DMS114 treated with DMSO at 0.1 percent for 48 hours (cell line): ENCODE results near the gene UBE2I.
"Not testable (repeated sequence)": the region's sequence is repeated elsewhere in the genome, so short reads cannot be mapped to it uniquely, and the experiment has no call there.

Source experiments
- DNase-seq: peaks from one replicate; lab custom pipeline; 2025; ENCODE audit not compliant: unreplicated experiment; lab: John Stamatoyannopoulos, UW

UBE2I gene

DNA sequence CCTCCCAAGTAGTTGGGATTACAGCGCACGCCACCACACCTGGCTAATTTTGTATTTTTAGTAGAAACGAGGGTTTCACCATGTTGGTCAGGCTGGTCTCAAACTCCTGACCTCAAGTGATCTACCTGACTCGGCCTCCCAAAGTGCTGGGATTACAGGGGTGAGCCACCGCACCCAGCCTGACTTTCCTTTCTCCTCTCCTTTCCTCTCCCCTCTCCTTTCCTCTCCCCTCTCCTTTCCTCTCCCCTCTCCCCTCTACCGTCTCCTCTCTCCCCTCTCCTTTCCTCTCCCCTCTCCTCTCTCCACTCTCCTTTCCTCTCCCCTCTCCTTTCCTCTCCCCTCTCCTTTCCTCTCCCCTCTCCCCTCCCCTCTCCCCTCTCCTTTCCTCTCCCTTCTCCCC lies 17.2 kb upstream of the UBE2I start:
- DNase-seq: not testable (repeated sequence)

- not testable (repeated sequence) for DNase-seq
These were observed 16.6 kb upstream of the UBE2I start for GRCh38 chr16:1292808-1293207.

GRCh38 chr16:1293921-1294656 lies 15.3 kb upstream of the UBE2I start:
- DNase-seq: no peak

GRCh38 chr16:1295465-1295864 lies 14.0 kb upstream of the UBE2I start:
- DNase-seq: no peak

DNA sequence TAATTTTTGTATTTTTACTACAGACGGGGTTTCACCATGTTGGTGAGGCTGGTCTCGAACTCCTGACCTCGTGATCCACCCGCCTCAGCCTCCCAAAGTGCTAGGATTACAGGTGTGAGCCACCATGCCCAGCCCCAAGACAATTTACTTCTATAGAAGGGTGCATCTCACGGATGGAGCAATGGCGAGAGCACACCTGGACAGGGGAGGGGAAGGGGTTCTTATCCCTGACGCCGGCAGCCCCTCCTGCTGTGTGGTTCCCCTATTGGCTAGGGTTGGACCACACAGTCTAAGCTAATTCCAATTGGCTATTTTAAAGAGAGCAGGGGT lies 12.8 kb upstream of the UBE2I start:
- not testable (repeated sequence) for DNase-seq

GRCh38 chr16:1297018-1297696 lies 12.3 kb upstream of the UBE2I start:
- DNase-seq: no peak

- no peak for DNase-seq
These were observed 11.0 kb upstream of the UBE2I start for GRCh38 chr16:1298406-1298805.

DNA sequence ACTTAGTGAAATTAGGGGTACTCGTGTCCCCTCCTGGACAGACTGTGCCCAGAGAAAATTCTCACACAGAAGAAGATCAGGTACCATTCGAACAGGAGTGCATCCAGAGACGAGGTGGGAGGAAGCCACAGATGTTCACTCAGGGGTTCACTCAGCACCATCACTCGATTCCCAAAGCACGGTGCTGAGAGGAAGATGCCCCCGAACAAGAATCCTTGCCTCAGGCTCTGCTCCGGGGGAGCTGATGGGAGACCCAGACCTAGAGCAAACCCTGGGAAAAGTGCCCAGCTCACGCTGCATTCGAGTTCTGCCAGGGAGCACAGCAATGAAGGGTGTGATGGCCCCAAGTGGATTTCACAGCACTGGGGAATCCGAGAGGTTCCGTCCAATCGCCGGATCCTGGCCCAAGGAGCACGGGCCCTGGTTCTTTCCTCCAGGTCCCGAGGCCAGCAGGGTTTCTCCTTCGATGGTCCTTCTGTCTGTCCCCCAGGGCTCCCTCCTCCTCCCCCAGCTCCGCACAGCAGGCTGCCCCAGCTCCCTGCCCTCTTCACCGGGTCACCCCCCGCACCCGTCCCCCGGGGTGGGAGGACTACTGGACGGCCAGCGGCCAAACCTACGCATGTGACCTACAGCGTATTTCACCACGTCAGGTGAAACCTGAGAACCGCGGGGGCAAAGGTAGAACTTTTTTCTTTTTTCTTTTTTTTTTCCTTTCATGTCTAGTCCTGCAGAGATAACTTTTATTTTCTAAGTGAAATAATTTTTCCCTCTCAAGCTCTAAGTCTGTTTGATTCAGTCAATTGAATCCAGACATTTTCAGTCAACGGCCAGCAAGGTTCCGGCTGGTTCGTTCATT lies 10.2 kb upstream of the UBE2I start:
- no peak for DNase-seq

DNA sequence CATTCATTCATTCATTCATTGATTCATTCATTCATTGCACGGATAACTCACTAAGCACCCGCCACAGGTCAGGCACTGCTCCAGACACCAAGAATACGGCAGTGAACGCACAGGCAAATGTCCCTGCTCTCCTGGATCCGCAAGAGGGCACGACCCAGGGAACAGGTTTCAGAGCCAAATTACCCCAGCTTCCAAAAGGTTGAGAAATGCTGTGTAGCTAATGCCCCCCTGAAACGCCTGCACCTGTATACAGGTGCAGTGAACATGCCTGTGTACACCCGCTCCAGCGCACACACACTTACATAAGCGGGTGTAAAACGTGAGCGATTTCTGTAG lies 9.6 kb upstream of the UBE2I start:
- no peak for DNase-seq

DNA sequence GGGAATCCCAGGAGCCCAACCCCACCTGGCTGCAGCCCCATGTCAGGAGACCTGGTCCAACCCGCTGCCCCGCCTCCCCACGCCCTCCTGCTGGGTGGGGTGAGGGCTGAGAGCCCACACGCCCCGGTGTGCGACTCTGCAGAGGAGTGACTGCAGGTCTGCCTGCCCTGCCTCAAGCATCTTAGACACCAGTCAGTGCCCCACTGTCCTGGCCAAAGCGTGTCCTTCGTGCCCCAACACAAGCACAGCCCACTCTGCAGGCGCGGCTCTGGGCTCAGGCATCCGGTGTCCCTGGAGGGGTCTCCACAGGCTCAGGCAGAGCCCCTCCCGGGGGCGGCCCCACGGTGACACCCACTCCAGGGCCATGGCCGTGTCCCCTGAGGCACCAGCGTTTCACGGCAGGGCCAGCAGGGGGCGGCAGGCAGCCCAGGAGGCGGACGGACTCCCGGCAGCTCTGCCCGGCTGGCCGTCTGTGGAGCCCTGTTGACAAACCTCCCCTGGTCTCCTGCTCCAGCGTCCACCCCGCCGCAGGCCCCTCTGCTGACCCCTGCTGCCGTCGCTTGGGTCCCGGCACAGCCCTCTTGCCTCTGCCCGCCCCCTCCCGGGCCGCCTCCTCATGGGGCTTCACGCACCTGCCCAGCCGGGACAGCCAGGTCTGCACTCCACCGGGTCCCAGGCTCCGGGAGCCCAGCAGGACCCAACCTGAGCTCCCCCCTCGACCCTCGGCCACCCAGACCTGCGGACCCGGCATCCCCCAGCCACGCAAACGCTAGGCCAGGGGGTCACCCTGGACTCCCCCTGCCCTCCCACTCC lies 8.6 kb upstream of the UBE2I start:
- DNase-seq: no peak

- DNase-seq: no peak
These were observed 7.9 kb upstream of the UBE2I start for GRCh38 chr16:1301562-1301961.

GRCh38 chr16:1305823-1306222 lies 3.6 kb upstream of the UBE2I start:
- DNase-seq: no peak

GRCh38 chr16:1306334-1306733 lies 3.1 kb upstream of the UBE2I start:
- DNase-seq: no peak

GRCh38 chr16:1308036-1308976 lies 1.1 kb upstream of the UBE2I start:
- peak; percentile 33 for DNase-seq

- no peak for DNase-seq
These were observed 724 bp downstream of the UBE2I start for GRCh38 chr16:1309888-1310831.

- DNase-seq: no peak
These were observed 1.4 kb downstream of the UBE2I start for GRCh38 chr16:1310832-1311200.

GRCh38 chr16:1311212-1311737 lies 1.8 kb downstream of the UBE2I start:
- DNase-seq: no peak

DNA sequence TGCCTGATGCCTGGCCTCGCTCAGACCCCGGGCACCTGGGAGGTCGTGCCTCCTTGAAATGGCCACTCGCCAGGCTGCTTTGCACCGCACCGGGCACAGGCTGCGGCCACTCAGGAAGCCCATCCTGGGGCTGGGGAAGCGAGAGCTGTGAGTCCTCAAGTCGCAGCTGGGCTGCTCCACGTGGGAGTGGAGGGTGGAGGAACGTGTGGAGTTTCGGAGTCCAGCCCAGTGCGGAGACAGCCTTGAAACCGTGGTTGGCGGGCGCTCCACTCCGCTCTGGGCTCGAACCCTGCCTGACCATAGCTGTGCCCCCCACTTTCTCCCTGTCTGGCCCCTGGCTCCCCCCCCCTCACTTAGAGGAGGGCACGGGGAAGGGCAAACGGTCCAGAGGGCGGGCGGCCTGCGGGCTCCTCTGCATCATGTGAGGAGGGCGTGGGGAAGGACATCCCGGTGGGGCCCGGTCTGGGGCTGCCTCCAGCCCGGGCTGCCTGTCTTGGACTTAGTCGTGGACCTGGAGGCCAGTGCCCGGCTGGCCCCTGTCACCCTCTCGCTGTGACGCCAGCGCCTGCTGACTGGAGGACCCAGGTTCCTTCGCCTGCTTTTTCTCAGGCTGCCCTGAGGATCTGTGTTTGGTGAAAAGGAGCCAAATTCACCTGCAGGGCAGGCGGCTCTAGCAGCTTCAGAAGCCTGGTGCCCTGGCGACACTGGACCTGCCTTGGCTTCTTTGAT lies 2.5 kb downstream of the UBE2I start:
- DNase-seq: no peak
